Fibroblast of the aortic adventitia (primary cell): ENCODE data around the gene HAP1. TPM values are rescaled to one million over a fixed set of nuclear protein-coding genes. Genes with fewer than 3 reads are reported as not detected.
"Not testable (repeated sequence)": the region's sequence is repeated elsewhere in the genome, so short reads cannot be mapped to it uniquely, and the experiment has no call there.

ENCODE experiments used
- DNase-seq: peaks from one replicate; pipeline ENCODE4 v3.0.0-alpha.2; 2010; ENCODE audit warnings: low read depth
- H3K4me3 ChIP-seq: 2 replicates; pipeline ENCODE4 v1.5.1; 2011; ENCODE audit warnings: low read depth, mild to moderate bottlenecking, control low read depth, low read length, moderate library complexity
- total RNA-seq: library from RNA; depleted of rRNA; stranded (reverse); fragments of >200 nt; gene quantifications from 2 replicates; pipeline ENCODE4 v1.2.3, GENCODE V29; 2012; ENCODE audit warnings: low replicate concordance
- TF ChIP-seq, protein P1 (sequence below): IDR thresholded peaks from 2 replicates; pipeline ENCODE4 v1.5.1; 2011; ENCODE audit warnings: mild to moderate bottlenecking, low read length, control low read depth, inconsistent platforms; ENCODE audit not compliant: insufficient read depth

Gene HAP1
- total RNA-seq, 1 donor: under 0.01 TPM

- DNase-seq: no peak
- TF ChIP-seq, protein P1, sequence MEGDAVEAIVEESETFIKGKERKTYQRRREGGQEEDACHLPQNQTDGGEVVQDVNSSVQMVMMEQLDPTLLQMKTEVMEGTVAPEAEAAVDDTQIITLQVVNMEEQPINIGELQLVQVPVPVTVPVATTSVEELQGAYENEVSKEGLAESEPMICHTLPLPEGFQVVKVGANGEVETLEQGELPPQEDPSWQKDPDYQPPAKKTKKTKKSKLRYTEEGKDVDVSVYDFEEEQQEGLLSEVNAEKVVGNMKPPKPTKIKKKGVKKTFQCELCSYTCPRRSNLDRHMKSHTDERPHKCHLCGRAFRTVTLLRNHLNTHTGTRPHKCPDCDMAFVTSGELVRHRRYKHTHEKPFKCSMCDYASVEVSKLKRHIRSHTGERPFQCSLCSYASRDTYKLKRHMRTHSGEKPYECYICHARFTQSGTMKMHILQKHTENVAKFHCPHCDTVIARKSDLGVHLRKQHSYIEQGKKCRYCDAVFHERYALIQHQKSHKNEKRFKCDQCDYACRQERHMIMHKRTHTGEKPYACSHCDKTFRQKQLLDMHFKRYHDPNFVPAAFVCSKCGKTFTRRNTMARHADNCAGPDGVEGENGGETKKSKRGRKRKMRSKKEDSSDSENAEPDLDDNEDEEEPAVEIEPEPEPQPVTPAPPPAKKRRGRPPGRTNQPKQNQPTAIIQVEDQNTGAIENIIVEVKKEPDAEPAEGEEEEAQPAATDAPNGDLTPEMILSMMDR: no peak
Observed at GRCh38 chr17:41686281-41686680, 48.2 kb downstream of the HAP1 start.

GRCh38 chr17:41685753-41686152 is 48.7 kb downstream of the HAP1 start:
- not testable (repeated sequence) for H3K4me3 ChIP-seq, DNase-seq

More at GRCh38 chr17:41686281-41686680, 48.2 kb downstream of the HAP1 start:
- no peak overlapping the region for H3K4me3 ChIP-seq

DNA sequence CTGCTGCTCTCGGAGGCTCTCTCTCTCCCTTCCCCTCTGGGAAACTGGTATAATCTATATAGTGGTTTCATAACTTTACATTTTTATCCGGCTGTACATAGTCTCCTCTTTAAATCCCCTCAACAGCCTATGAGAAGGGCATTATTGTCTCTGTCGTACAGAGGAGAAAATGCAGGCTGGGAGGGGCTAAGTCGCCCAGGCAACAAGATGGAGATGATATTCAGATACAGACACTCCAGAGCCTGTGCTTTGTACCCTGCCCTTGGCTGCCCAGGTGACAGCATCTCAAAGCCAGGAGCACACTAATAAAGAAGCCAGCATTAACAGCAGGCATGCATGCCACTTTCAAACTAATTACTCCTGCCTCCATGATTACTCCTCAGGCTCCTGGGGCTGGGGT is 50.4 kb downstream of the HAP1 start:
- no peak overlapping the region for H3K4me3 ChIP-seq
- no peak for DNase-seq
- TF ChIP-seq, protein P1: no peak

DNA sequence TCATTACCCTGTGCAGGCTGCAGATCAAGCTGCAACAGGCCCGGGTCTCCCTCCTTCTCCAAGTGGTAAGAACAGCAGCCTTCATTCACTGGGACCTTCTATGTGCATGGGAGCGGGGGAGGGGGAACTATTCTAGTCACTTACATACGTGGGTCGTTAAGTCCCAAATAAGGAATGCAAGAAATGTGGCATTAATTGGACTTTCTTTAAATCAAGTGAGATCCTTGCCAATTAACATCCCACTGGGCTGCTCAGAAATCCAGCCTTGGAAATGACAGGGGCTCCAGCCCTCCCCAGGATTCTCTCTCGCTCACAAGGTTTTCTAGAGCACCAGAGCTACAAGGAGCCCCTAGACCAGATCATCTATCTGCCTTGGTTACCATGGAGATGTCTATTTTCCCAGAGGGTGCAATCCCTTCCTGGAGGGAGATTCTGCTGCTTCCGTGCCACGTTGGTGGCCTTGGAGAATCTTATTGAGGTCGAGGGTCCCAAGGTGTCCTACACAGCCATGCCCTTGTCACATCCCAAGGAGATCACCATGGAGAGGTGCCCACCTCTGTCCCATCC is 50.9 kb downstream of the HAP1 start:
- no peak for DNase-seq
- H3K4me3 ChIP-seq: no peak overlapping the region
- TF ChIP-seq, protein P1: no peak

DNA sequence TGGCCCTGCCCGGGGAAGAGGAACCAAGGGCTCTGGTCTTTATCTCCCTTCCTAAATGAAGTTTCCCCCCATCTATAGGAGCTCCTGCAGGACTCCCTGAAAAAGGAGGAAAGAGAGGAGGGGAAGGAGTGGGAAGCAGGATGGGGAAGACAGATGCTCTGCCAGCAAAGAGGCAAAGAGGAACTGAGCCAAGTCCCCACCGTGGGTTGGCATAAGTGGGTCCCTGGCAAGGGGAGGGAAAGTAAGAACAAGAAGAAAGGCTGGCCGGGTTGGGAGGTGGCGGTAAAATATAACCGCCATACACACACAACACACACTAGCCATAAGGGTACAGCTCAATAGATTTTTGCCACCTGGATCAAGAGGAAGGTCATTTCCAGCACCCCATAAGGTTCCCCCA is 51.8 kb downstream of the HAP1 start:
- no peak for DNase-seq
- no peak overlapping the region for H3K4me3 ChIP-seq
- TF ChIP-seq, protein P1: no peak

DNA sequence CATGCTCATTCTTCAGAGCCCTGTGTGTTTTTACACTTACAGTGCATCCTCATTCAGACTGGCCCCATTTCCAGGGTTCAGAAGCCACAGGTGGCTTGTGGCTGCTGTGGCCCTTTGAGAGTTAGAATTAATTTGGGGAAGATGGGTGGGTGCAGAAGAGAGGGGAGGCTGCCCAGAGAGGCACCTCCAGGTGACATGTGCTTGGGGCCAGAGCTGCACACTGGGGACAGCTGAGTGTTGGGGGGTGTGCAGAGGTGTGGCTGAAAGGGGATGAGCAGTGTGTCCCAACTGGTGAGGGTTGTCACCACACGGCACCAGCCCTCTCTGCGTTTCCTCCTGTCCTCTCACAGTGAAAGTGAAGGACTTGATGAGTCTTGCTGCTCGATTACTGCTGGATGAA is 52.7 kb downstream of the HAP1 start:
- TF ChIP-seq, protein P1: no peak

GRCh38 chr17:41680426-41681040 is 53.9 kb downstream of the HAP1 start:
- TF ChIP-seq, protein P1: no peak
- DNase-seq: no peak
- no peak overlapping the region for H3K4me3 ChIP-seq

More for the DNA sequence above, 52.7 kb downstream of the HAP1 start:
- DNase-seq: no peak
- no peak overlapping the region for H3K4me3 ChIP-seq
